ENCODE results near the gene DEAF1. TPM values are rescaled to one million over a fixed set of nuclear protein-coding genes. Genes with fewer than 3 reads are reported as not detected.
A peak's percentile ranks its signal among the peaks of the same experiment; 100 is the strongest.

The DEAF1 gene
- total and polyA plus RNA-seq, 9 donors, result 22.7 to 38.9 (median 31.2) TPM

GRCh38 chr11:680970-681369 lies 14.1 kb downstream of the DEAF1 start:
- Histone ChIP-seq H3K36me3 (ENCODE audit: control insufficient read depth, insufficient read depth, low read length) (peaks cover 73% of the 10 kb centered on the region), H3K9me3 (replicated peaks; ENCODE audit: control insufficient read depth, low read depth, low read length) (no peaks in the 10 kb centered on the region), H3K4me1 (ENCODE audit: control insufficient read depth, insufficient read depth, low read length) (no peaks in the 10 kb centered on the region), H3K27me3 (ENCODE audit: control insufficient read depth, insufficient read depth, low read length) (no peaks in the 10 kb centered on the region), H3K4me3 (ENCODE audit: low read length) (no peak overlapping the region), H3K27ac (ENCODE audit: low read length) (no peak overlapping the region)
- WGBS (ENCODE audit: insufficient coverage), result 88% methylated on average over 12 of the region's 13 CpGs
- DNase-seq, result no peak

GRCh38 chr11:680476-680875 lies 14.5 kb downstream of the DEAF1 start:
- H3K4me1 ChIP-seq (ENCODE audit: control insufficient read depth, insufficient read depth, low read length), result no peaks in the 10 kb centered on the region
- H3K36me3 ChIP-seq (ENCODE audit: control insufficient read depth, insufficient read depth, low read length), result peaks cover 68% of the 10 kb centered on the region
- no peak overlapping the region for H3K27ac ChIP-seq (ENCODE audit: low read length)
- H3K27me3 ChIP-seq (ENCODE audit: control insufficient read depth, insufficient read depth, low read length), result no peaks in the 10 kb centered on the region
- H3K9me3 ChIP-seq (replicated peaks; ENCODE audit: control insufficient read depth, low read depth, low read length), result no peaks in the 10 kb centered on the region
- no peak for DNase-seq
- WGBS (ENCODE audit: insufficient coverage), result 82% methylated on average over 18 of the region's 19 CpGs
- H3K4me3 ChIP-seq (ENCODE audit: low read length), result no peak overlapping the region

- 91% methylated on average over 33 of the region's 36 CpGs for WGBS (ENCODE audit: insufficient coverage)
- Histone ChIP-seq H3K9me3 (replicated peaks; ENCODE audit: control insufficient read depth, low read depth, low read length) (no peaks in the 10 kb centered on the region), H3K36me3 (ENCODE audit: control insufficient read depth, insufficient read depth, low read length) (peaks cover 64% of the 10 kb centered on the region), H3K27ac (ENCODE audit: low read length) (no peak overlapping the region), H3K4me3 (ENCODE audit: low read length) (no peak overlapping the region), H3K4me1 (ENCODE audit: control insufficient read depth, insufficient read depth, low read length) (no peaks in the 10 kb centered on the region), H3K27me3 (ENCODE audit: control insufficient read depth, insufficient read depth, low read length) (no peaks in the 10 kb centered on the region)
- no peak for DNase-seq
Observed at GRCh38 chr11:679271-680207, 15.5 kb downstream of the DEAF1 start.

- DNase-seq, result no peak
- WGBS (ENCODE audit: insufficient coverage), result 100% methylated on average over 3 of the region's 3 CpGs
- no peak overlapping the region for H3K4me3 ChIP-seq (ENCODE audit: low read length)
- no peaks in the 10 kb centered on the region for H3K27me3 ChIP-seq (ENCODE audit: control insufficient read depth, insufficient read depth, low read length)
- H3K4me1 ChIP-seq (ENCODE audit: control insufficient read depth, insufficient read depth, low read length), result no peaks in the 10 kb centered on the region
- no peak overlapping the region for H3K27ac ChIP-seq (ENCODE audit: low read length)
- H3K36me3 ChIP-seq (ENCODE audit: control insufficient read depth, insufficient read depth, low read length), result peaks cover 69% of the 10 kb centered on the region
- H3K9me3 ChIP-seq (replicated peaks; ENCODE audit: control insufficient read depth, low read depth, low read length), result no peaks in the 10 kb centered on the region
Observed at GRCh38 chr11:678297-678696, 16.7 kb downstream of the DEAF1 start.

- 87% methylated on average over 13 of the region's 17 CpGs for WGBS (ENCODE audit: insufficient coverage)
- no peak for DNase-seq
- Histone ChIP-seq H3K36me3 (ENCODE audit: control insufficient read depth, insufficient read depth, low read length) (peaks cover 46% of the 10 kb centered on the region), H3K4me1 (ENCODE audit: control insufficient read depth, insufficient read depth, low read length) (no peaks in the 10 kb centered on the region), H3K27ac (ENCODE audit: low read length) (no peak overlapping the region), H3K4me3 (ENCODE audit: low read length) (no peak overlapping the region), H3K9me3 (replicated peaks; ENCODE audit: control insufficient read depth, low read depth, low read length) (no peaks in the 10 kb centered on the region), H3K27me3 (ENCODE audit: control insufficient read depth, insufficient read depth, low read length) (no peaks in the 10 kb centered on the region)
Observed at GRCh38 chr11:674406-674805, 20.6 kb downstream of the DEAF1 start.

GRCh38 chr11:673866-674265 lies 21.2 kb downstream of the DEAF1 start:
- H3K4me1 ChIP-seq (ENCODE audit: control insufficient read depth, insufficient read depth, low read length), result no peaks in the 10 kb centered on the region
- DNase-seq, result no peak
- H3K36me3 ChIP-seq (ENCODE audit: control insufficient read depth, insufficient read depth, low read length), result peaks cover 44% of the 10 kb centered on the region
- no peaks in the 10 kb centered on the region for H3K9me3 ChIP-seq (replicated peaks; ENCODE audit: control insufficient read depth, low read depth, low read length)
- WGBS (ENCODE audit: insufficient coverage), result 100% methylated on average over 2 of the region's 8 CpGs
- H3K4me3 ChIP-seq (ENCODE audit: low read length), result no peak overlapping the region
- no peaks in the 10 kb centered on the region for H3K27me3 ChIP-seq (ENCODE audit: control insufficient read depth, insufficient read depth, low read length)
- H3K27ac ChIP-seq (ENCODE audit: low read length), result no peak overlapping the region

- no peak overlapping the region for H3K4me3 ChIP-seq (ENCODE audit: low read length)
- WGBS (ENCODE audit: insufficient coverage), result 87% methylated on average over 6 of the region's 11 CpGs
- peak overlapping the region; percentile 17 for H3K27ac ChIP-seq (ENCODE audit: low read length)
- DNase-seq, result peak; percentile 58
- peaks cover 20% of the 10 kb centered on the region for H3K36me3 ChIP-seq (ENCODE audit: control insufficient read depth, insufficient read depth, low read length)
- peaks cover 10% of the 10 kb centered on the region for H3K4me1 ChIP-seq (ENCODE audit: control insufficient read depth, insufficient read depth, low read length)
- H3K9me3 ChIP-seq (replicated peaks; ENCODE audit: control insufficient read depth, low read depth, low read length), result no peaks in the 10 kb centered on the region
- no peaks in the 10 kb centered on the region for H3K27me3 ChIP-seq (ENCODE audit: control insufficient read depth, insufficient read depth, low read length)
Observed at GRCh38 chr11:665704-666281, 29.2 kb downstream of the DEAF1 start.

GRCh38 chr11:665062-665703 lies 29.8 kb downstream of the DEAF1 start:
- Histone ChIP-seq H3K27ac (ENCODE audit: low read length) (peak overlapping the region; percentile 37), H3K4me3 (ENCODE audit: low read length) (no peak overlapping the region), H3K36me3 (ENCODE audit: control insufficient read depth, insufficient read depth, low read length) (peaks cover 19% of the 10 kb centered on the region), H3K9me3 (replicated peaks; ENCODE audit: control insufficient read depth, low read depth, low read length) (no peaks in the 10 kb centered on the region), H3K4me1 (ENCODE audit: control insufficient read depth, insufficient read depth, low read length) (peaks cover 10% of the 10 kb centered on the region), H3K27me3 (ENCODE audit: control insufficient read depth, insufficient read depth, low read length) (no peaks in the 10 kb centered on the region)
- DNase-seq, result peak; percentile 86
- WGBS (ENCODE audit: insufficient coverage), result 62% methylated on average over 3 of the region's 15 CpGs

- Histone ChIP-seq H3K9me3 (replicated peaks; ENCODE audit: control insufficient read depth, low read depth, low read length) (no peaks in the 10 kb centered on the region), H3K27me3 (ENCODE audit: control insufficient read depth, insufficient read depth, low read length) (no peaks in the 10 kb centered on the region), H3K27ac (ENCODE audit: low read length) (no peak overlapping the region), H3K4me3 (ENCODE audit: low read length) (no peak overlapping the region), H3K36me3 (ENCODE audit: control insufficient read depth, insufficient read depth, low read length) (peaks cover 35% of the 10 kb centered on the region), H3K4me1 (ENCODE audit: control insufficient read depth, insufficient read depth, low read length) (peaks cover 10% of the 10 kb centered on the region)
- peak; percentile 32 for DNase-seq
- 67% methylated on average over 13 of the region's 15 CpGs for WGBS (ENCODE audit: insufficient coverage)
Observed at GRCh38 chr11:662689-663274, 32.2 kb downstream of the DEAF1 start.

All from muscle of leg (tissue), 11 donors.